LNCaP clone FGC (cell line): ENCODE data around the gene HOXC11.

ENCODE experiments used
- DNase-seq: peaks from one replicate; pipeline ENCODE4 v3.0.0-alpha.2; 2011; ENCODE audit warnings: low read depth
- H3K4me3 ChIP-seq: 2 replicates; pipeline ENCODE4 v1.5.1; 2011; ENCODE audit warnings: mild to moderate bottlenecking, low read depth, low read length, control low read depth
- CTCF ChIP-seq: IDR thresholded peaks from 2 replicates; pipeline ENCODE4 v1.5.1; 2012; ENCODE audit warnings: mild to moderate bottlenecking; ENCODE audit not compliant: control insufficient read depth, insufficient read depth; ENCODE audit errors: extremely low read depth

Gene HOXC11

DNA sequence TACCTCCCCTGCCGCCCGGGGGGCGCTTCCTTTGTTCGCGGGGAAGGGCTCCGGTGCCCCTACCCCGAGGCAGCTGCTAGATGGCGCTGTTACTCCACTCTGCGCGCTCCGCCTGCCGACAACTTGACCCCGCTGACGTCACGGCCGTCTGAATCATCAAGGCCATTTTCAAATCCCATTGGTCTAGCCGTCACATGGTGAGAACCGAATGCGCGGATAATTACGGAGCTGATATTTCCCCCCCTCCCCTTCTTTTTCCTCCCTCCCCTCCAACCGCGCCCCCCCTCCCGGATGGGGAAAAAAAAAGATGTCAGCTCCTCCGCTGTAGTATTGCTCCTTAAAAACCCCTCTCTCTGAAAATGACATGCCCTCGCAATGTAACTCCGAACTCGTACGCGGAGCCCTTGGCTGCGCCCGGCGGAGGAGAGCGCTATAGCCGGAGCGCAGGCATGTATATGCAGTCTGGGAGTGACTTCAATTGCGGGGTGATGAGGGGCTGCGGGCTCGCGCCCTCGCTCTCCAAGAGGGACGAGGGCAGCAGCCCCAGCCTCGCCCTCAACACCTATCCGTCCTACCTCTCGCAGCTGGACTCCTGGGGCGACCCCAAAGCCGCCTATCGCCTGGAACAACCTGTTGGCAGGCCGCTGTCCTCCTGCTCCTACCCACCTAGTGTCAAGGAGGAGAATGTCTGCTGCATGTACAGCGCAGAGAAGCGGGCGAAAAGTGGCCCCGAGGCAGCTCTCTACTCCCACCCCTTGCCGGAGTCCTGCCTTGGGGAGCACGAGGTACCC is 12.2 kb downstream of the HOXC11 start, which contains the start of gene HOXC10:
Gene HOXC10, plus strand, starts transcription at position 246 of the 791 bp plus-strand sequence. Its CDS starts 114 bp downstream, at position 360.
- H3K4me3 ChIP-seq, result peak within 1 kb of the TSS; percentile 24; the same call in 1 of the 2 replicates
- DNase-seq, result no peak
- peak; percentile 64 for TF ChIP-seq CTCF

GRCh38 chr12:53985692-53985993 is 12.7 kb downstream of the HOXC11 start:
- DNase-seq, result no peak
- no peak overlapping the region for H3K4me3 ChIP-seq
- no peak for TF ChIP-seq CTCF

DNA sequence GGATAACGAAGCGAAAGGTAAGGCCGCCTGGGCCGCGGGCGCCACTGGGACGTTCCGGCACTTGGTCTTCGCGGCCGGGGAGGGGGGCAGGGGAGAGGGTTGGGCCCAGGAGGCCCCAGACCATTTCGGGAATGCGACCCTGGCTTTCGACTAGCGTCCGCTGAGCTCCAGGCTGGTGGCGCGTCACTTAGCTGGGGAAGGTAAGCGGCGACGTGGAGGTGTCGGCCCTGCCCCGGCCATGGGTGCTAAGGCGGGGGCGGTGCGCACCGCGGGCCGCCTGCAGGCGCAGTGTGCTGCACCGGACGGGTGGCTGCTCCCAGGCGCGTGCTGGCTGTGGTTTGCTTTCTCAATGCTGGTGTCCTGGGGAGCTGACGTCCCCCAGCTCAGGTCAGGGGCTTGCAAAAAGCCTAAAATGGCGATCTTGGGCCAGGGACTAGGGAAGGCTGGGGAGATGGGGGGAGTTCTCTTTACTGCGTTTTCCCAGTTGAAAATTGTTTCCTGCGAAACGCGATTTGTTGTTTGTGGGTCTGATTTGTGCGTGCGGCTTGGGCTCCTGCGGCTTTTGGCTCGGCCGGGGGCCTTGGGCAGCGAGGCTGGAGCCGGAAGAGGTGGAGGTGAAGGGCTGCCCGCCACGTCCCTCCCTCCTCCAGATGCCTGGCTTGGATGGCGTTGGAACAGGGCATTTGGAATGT is 13.2 kb downstream of the HOXC11 start:
- no peak overlapping the region for H3K4me3 ChIP-seq
- TF ChIP-seq CTCF, result no peak
- no peak for DNase-seq

DNA sequence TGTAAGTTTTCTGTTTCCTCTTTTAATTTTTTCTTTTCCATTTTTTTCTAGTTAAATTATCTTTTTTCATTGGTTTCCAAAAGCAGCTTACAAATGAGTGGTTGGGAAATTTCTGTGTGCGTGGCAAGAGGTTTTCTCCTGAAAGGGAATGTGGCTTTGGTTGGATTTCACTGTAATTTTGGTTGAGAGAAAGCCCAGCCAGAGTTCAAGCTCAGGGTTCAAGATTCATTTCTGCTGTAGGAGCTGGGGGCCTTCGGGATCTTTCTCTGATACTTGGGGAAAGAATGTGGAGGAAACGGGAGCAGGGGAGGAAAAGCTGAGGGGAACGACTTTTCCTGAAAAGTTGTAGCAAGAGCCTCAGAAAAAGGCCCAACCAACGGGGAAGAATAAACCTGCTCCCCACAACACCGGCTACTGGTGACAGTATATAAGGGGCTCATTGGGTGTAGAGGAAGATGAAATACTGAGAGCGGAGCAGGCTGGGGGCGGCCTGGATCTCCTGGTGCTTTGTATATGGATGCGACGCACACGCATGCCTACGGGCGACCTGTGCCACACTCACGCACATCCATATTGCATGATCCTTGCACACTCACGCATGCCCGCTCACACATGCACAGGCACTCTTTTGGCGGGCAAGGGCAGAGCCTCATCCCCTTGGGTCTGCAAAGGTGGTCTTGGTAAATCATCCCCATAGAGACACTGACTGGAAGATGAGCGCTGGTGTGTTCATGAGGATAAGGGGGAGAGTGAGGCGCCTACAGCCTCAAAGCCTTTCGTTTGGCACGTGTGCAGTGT is 14.0 kb downstream of the HOXC11 start:
- H3K4me3 ChIP-seq, result no peak overlapping the region
- DNase-seq, result no peak
- TF ChIP-seq CTCF, result no peak

DNA sequence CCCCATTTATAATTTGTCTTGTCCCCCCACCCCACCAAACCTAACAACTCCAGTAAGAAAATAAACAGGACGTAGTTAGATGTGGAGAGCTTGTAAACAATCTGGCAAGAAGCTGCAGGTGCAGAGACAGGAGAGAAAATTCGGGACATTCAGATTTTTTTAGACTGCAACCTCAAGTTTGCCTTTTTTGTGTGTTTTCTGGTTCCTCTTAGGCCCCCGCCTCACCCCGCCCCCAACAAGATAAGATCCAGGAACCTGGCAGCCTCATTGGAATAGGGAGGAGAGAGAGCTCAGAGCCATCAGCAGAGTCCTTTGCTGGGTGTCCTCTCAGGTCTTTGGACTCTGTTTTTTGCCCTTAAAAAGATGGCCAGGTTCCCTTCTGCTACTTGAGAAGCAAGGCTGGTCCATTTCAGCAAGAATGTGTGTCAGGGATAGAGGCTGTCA is 14.9 kb downstream of the HOXC11 start:
- no peak for TF ChIP-seq CTCF
- no peak for DNase-seq
- no peak overlapping the region for H3K4me3 ChIP-seq

DNA sequence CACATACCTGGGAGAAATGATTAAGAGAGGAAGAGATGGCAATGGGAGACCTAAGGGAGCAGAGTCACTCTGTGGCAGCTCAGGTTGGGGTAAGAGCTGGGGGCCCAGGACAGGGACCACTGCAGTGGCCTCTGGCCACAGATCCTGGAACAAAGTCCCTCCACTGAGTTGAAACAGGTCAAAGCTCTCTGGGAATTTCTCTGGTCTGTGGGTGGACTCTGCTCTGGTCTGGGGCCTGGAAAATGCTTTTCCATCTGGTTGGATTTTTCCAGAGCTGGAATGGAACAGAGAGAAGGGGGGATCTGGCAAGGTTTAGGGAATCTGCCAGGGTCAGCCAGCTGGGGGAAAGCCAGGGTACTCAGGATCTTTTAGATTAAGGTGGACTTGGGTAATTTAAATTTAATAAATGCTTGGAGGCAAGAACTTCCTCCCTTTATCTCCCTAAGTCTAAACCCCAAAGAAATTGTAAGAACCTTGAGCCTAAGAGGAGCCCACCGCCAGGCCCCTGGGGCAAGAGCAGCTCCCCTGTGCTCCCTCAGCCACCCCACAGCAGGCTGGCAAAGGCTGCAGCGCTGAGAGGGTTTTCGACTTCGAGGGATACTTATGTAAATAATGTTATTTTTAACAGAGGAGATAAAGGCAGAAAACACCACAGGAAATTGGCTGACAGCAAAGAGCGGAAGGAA is 15.8 kb downstream of the HOXC11 start:
- no peak for TF ChIP-seq CTCF
- DNase-seq, result no peak
- peak overlapping the region; percentile 31 for H3K4me3 ChIP-seq
